Measurements from ENCODE around the gene WDR81.
"Not testable (repeated sequence)": the region's sequence is repeated elsewhere in the genome, so short reads cannot be mapped to it uniquely, and the experiment has no call there.

Gene WDR81

GRCh38 chr17:1754430-1755112 is 30.1 kb downstream of the WDR81 start:
- DNase-seq (ENCODE audit: low spot score) = no peak

GRCh38 chr17:1755252-1755826 is 30.8 kb downstream of the WDR81 start:
- no peak for DNase-seq (ENCODE audit: low spot score)

GRCh38 chr17:1755827-1756262 is 31.3 kb downstream of the WDR81 start:
- DNase-seq (ENCODE audit: low spot score) = no peak

GRCh38 chr17:1758807-1759206 is 34.3 kb downstream of the WDR81 start:
- no peak for DNase-seq (ENCODE audit: low spot score)

GRCh38 chr17:1759529-1759928 is 35.0 kb downstream of the WDR81 start:
- no peak for DNase-seq (ENCODE audit: low spot score)

- DNase-seq (ENCODE audit: low spot score) = no peak
These were observed 37.9 kb downstream of the WDR81 start for GRCh38 chr17:1762233-1762900.

GRCh38 chr17:1762901-1763898 is 38.7 kb downstream of the WDR81 start:
- no peak for DNase-seq (ENCODE audit: low spot score)

GRCh38 chr17:1764284-1764683 is 39.8 kb downstream of the WDR81 start:
- DNase-seq (ENCODE audit: low spot score) = no peak

GRCh38 chr17:1764705-1765104 is 40.2 kb downstream of the WDR81 start:
- DNase-seq (ENCODE audit: low spot score) = not testable (repeated sequence)

- no peak for DNase-seq (ENCODE audit: low spot score)
These were observed 41.1 kb downstream of the WDR81 start for GRCh38 chr17:1765576-1765975.

GRCh38 chr17:1766382-1767135 is 42.1 kb downstream of the WDR81 start:
- no peak for DNase-seq (ENCODE audit: low spot score)

GRCh38 chr17:1767358-1767757 is 42.9 kb downstream of the WDR81 start:
- no peak for DNase-seq (ENCODE audit: low spot score)

GRCh38 chr17:1769822-1770477 is 45.4 kb downstream of the WDR81 start:
- DNase-seq (ENCODE audit: low spot score) = no peak

- not testable (repeated sequence) for DNase-seq (ENCODE audit: low spot score)
These were observed 48.6 kb downstream of the WDR81 start for GRCh38 chr17:1773000-1773695.

- DNase-seq (ENCODE audit: low spot score) = no peak
These were observed 49.2 kb downstream of the WDR81 start for GRCh38 chr17:1773696-1774181.

- no peak for DNase-seq (ENCODE audit: low spot score)
These were observed 50.1 kb downstream of the WDR81 start for GRCh38 chr17:1774390-1775176.

- no peak for DNase-seq (ENCODE audit: low spot score)
These were observed 51.8 kb downstream of the WDR81 start for GRCh38 chr17:1776328-1776727.

GRCh38 chr17:1776857-1777256 is 52.4 kb downstream of the WDR81 start:
- DNase-seq (ENCODE audit: low spot score) = no peak

GRCh38 chr17:1779571-1780131 is 55.1 kb downstream of the WDR81 start:
- peak; percentile 12 for DNase-seq (ENCODE audit: low spot score)
